HG03103 (cell line): ENCODE measurements around the gene GPR15LG.
A peak's percentile ranks its signal among the peaks of the same experiment; 100 is the strongest.
"Not testable (repeated sequence)": the region's sequence is repeated elsewhere in the genome, so short reads cannot be mapped to it uniquely, and the experiment has no call there.

Source experiments
- ATAC-seq: cut with Tn5 transposase; IDR thresholded peaks from one replicate; pipeline ENCODE4 v1.9.1; 2021; ENCODE audit warnings: low read depth; ENCODE audit not compliant: unreplicated experiment

GPR15LG gene

DNA sequence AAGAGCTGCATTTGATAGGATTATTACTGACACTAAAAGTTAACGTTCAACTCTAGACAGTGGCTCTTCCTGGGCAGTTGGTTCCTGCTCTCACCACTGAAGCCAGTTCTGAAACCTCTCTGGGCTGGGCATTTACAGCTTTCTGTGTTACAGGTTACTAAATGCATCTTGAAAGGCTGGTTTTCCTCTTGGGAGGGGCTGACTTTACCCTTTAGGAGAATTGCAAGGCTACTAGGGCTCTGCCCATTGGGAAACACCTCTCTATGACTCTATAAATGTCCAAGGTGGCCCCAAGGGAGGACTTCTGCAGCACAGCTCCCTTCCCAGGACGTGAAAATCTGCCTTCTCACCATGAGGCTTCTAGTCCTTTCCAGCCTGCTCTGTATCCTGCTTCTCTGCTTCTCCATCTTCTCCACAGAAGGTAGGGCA, at the start of gene GPR15LG:
GPR15LG (plus strand) TSS at position 301 of the 429 bp plus-strand sequence; CDS start at position 352, 51 bp downstream.
- no peak for ATAC-seq

DNA sequence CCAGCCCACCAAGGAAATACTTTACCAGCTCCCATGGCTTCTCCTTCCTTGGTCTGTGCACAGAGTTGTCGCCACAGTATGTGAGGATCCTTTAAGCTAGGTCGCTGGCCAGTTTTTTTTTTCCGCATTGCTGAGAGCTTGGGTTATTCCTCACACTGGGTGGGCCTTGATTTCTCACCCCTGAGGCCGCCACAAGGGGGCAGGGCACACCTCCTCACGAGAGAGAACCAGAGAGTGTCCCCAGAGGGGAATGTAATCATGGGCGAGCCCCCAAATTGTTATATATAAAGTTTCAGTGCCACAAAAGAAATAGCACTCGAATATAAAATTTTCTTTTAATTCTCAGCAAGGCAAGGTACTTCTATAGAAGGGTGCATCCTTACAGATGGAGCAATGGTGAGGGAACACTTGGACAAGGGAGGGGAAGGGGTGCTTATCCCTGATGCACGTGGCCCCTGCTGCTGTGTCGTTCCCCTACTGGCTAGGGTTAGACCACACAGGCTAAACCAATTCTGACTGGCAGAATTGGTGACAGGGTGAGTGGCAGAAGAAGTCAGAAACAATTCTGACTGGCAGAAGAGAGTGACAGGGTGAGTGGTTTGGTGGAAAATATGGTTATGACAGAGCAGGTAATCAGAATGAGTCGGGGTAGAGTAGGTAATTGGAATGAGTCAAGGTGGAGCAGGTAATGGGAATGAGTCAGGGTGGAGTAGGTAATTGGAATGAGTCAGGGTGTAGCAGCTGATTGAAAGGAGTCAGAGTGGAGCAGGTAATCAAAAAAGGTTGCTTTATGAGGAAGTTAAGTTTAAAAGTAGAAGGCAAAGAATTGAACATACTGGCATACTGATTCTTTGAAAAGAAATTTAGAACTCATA, 47.5 kb upstream of the GPR15LG start:
- ATAC-seq = not testable (repeated sequence)

DNA sequence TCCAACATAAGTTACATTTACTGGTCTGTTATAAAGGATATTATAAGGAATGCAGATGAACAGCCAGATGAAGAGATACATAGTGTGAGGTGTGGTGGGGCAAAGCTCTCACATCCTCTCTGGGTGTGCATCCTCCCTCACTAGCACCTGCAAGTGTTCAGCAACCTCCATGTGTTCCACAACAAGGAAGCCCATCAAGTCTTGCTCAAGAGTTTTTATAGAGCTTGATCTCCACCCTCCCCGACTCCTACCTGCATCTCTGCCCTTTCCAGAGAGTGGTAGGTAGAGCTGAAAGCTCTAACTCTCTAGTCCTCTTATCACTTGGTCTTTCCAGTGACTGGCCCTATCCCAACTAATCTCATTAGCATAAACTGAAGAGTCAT, 46.8 kb upstream of the GPR15LG start:
- no peak for ATAC-seq

DNA sequence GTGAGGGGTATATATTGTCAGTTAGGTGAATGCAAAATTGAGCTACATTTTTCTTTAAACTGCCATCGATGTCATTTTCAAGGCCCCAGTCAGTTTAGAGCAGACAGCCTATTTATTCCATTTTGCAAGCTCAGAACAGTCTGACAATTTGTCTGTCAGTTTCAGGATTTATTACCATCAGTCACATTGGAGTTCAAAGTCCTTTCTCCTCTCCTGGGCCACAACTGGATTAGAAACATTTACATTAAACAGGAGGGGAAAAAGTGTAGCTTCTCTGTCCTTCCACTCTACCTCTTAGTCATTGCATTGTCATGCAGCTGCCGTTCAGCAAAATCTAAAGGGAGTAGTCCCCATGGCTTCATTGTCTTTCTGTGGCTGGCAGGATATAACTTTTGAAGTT, 37.8 kb upstream of the GPR15LG start:
- ATAC-seq = no peak

DNA sequence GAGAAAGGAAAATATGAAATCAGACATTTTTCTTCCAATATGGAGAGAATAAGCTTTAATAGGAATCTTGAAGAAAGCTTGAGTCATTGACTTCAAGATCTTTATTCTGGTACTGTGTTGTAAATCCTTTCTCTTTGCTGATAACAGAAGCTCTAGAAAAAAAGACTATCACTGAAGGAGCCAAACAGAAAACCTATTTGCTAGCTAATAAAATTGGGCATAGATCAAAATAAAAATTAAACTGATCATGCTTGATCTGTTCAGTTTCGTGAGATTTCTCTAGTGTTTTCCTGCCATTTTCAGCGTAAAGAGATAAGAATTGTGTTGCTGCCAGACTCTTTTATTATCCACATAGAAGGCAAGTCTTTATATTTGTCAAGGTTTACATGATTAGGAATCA, 35.8 kb upstream of the GPR15LG start:
- ATAC-seq = no peak

DNA sequence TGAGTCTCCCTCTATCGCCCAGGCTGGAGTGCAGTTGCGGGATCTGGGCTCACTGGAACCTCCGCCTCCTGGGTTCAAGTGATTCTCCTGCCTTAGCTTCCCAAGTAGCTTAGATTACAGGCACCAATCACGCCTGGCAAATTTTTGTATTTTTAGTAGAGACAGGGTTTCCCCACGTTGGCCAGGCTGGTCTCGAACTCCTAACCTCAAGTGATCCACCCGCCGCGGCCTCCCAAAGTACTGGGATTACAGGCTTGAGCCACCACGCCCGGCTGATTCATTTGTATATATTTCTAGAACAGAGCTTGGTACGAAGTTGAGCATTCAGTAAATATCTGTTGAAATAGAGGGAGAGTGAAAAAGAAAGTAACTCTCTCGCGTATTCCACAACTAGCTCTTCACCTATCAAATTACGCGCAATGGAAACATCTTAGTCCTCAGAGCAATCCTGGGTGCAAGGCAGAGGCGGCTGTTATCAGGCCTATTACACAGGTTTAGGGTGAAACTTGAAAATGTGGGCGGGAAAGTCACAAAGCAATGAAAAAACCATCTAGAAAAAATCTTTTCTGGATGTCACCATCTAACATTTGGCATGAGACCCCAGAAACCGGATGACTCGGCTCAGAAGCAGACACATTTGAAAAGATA, 35.0 kb upstream of the GPR15LG start:
- no peak for ATAC-seq

DNA sequence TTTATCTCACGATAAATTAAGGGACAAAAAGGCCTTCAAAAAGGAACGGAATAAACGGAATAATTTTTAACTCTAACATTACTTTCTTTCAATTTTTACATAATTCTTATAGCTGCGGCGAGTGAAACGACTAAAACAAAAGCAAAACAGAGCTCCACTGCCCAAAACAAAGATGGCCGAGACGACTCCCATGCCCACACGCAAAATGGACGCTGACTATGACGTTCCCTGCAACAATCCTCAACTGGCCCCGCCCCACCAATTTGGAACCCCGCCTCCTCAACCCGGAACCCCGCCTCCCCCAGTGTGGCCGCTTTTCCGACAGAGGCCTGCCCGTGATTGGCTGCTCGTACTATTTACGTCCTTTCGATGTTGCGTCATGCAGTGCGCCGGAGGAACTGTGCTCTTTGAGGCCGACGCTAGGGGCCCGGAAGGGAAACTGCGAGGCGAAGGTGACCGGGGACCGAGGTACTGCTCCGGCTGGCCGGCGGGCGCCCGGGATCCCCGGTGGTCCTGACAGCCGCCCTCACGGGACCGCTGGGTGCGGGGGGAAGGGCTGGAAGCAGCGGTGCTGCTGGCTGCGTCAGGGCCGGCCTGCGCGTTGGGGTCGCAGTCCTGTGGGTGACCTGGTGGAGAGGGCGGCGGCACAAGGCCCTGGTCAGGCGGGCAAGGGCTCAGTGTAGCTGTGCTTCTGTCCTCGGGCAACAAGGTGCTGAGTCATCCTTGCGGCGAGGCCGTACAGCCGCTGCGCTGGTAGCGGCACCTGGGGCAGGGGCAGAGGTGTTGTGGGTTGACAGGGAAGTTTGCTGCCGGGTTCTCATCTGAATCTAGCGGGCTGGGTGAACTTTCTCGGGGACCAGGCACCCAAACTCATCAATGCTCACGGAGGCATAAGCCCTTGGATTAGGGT, 34.2 kb upstream of the GPR15LG start, which contains the start of gene GHITM:
GHITM (plus strand) TSS at position 384 of the 910 bp plus-strand sequence. CDS start 1,992 bp downstream, outside the sequence.
- ATAC-seq = peak; percentile 99

DNA sequence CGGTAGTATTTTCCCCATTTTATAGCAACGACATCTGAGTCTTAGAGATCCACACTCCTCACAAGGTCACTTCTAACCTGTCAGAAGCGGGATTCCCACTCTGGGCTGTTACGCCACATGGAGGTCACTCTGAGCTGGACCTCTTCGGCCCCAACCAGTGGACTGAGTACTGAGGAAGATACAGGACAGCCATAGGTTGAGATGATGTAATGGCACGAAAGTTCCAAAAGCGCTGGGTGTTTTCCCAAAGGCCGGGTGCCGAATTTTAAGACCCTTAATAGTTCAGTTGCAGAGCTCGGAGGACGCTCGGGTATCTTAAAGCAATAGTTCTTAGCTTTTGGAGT, 33.6 kb upstream of the GPR15LG start:
- ATAC-seq = no peak

DNA sequence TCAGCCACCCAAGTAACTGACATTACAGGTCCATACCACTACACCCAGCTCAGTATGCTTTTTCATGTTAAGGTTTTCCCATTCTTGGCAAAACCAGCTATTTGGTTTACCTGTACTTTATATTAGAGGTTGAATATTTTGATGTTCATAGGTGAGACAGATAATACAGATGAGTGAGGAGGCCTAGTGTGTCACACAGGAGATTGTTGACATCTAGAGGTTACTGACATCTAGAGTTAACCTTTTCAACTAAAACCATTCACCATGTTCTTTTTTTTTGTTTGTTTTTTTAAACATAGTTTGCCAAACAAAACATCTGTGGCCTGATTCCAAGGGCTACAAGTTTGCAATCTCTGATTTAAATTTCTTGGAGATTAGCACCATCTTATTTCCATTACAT, 26.3 kb upstream of the GPR15LG start:
- no peak for ATAC-seq

DNA sequence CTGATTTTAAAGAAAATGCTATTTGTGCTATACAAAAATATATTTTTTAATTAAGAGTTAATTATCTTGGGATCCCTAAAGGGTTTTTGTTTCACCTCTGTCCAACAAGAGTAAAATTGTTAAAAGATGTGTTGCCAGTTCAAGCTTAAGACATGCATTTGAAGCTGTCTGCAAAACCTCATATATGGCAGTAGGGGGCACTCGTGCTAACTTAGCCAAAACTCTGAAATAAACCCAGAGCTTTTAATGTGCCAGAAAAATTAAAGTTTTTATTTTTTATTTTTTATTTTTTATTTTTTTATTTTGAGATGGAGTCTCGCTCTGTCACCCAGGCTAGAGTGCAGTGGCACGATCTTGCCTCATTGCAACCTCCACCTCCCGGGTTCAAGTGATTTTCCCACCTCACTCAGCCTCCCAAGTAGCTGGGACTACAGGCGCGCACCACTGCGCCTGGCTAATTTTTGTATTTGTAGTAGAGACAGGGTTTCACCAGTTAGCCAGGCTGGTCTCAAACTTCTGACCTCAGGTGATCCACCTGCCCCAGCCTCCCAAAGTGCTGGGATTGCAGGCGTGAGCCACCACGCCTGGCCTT, 25.5 kb upstream of the GPR15LG start:
- peak; percentile 60 for ATAC-seq

DNA sequence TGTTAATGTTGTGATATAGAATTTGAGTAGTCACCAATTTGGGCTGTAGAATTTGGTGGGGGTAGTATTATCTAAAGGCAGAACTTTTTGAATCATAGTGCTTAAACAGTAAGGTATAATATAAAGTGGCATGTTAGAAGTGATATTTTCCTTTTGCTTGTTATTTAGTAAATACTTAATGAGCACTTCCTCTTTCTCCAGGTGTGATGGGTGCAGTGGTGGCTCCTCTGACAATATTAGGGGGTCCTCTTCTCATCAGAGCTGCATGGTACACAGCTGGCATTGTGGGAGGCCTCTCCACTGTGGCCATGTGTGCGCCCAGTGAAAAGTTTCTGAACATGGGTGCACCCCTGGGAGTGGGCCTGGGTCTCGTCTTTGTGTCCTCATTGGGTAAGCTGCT, 23.7 kb upstream of the GPR15LG start:
- ATAC-seq = no peak

DNA sequence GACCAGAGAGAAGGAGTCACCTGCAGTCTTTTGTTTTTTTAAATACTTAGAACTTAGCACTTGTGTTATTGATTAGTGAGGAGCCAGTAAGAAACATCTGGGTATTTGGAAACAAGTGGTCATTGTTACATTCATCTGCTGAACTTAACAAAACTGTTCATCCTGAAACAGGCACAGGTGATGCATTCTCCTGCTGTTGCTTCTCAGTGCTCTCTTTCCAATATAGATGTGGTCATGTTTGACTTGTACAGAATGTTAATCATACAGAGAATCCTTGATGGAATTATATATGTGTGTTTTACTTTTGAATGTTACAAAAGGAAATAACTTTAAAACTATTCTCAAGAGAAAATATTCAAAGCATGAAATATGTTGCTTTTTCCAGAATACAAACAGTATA, 20.8 kb upstream of the GPR15LG start:
- ATAC-seq = no peak

DNA sequence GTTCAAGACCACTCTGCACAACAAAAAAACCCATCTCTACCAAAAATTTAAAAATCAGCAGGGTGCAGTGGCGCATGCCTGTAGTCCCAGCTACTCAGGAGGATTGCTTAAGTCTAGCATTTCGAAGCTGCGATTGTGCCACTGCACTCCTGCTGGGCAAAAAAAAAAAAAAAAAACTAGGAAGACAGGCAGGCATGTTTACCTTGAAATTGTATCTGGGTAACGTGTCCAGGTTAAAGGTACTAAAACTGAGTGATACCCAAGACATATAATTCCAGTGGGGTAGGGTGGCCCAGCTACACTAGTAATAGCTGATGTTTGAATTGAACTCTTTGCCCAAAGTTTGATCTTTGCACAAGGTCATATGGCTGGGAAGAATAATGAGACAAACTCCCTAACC, 18.1 kb upstream of the GPR15LG start:
- ATAC-seq = no peak

DNA sequence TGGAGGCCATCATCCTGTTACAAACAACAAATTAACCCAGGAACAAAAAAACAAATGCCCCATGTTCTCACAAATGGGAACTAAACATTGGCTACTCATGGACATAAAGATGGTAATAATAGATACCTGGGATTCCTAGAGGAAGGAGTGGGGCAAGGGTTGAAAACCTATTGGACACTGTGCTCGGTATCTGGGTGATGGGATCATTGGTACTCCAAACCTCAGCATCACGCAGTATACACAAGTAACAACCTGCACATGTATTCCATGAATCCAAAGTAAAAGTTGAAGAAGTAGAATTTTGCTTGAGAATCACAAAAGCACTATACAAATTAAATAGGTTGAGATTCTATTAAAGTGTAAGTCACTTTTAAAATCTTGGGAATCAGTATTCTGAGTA, 17.6 kb upstream of the GPR15LG start:
- ATAC-seq = no peak

DNA sequence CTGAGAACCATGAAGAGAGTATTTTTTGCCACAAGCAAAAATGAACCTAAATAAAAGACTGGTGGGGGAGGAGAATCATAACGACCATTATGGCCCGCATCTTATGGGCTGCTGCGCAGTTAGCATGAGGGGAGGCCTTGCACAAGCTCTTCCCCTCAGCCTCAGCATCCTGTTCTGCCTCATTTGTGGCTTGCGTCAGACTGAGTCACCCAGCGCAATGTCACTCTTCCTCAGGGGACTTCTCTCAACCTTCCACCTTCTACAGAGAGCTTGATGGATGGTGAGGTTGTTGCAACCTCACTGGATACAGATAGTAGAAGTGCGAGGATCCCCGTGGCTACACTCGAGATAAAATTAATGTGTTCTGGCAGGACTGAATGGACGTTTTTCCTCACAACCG, 16.8 kb upstream of the GPR15LG start:
- peak; percentile 94 for ATAC-seq

DNA sequence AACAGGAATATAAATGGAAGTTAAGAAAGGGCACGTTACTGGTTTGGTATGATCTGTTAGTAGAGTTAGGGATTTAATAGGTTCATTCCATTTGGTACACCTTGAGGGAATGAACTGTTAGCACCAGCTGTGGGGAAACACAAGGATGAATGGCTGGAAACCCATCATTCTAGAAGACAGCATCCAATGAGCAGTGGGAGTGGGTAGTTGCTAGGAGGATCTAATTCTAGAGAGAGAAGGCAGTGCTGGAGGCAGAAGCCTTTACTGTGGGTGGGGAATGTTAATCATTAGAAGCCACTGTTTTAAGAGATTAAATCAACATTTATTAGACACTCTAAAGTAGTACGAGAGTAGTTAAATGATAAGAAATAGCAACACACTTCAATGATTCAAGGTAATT, 15.5 kb upstream of the GPR15LG start:
- ATAC-seq = no peak

DNA sequence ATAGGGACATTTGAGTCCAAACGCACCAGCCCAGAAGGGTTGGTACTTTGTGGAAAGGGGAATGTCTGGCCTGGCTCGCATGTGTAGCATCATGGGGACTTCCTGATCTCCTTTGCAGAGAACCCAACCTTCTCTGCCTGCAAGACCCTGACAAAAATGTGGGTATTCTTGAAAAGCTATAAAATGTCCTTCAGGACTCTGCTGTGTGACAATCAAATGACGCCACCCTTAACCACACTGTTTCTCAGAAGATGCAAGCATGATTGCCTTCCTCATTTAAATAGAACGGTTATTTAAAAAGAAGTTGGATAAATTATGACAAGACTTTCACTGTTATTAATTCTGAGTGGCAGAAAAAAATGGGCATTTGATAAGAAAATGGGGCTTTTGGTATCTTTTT, 15.1 kb upstream of the GPR15LG start:
- ATAC-seq = no peak

DNA sequence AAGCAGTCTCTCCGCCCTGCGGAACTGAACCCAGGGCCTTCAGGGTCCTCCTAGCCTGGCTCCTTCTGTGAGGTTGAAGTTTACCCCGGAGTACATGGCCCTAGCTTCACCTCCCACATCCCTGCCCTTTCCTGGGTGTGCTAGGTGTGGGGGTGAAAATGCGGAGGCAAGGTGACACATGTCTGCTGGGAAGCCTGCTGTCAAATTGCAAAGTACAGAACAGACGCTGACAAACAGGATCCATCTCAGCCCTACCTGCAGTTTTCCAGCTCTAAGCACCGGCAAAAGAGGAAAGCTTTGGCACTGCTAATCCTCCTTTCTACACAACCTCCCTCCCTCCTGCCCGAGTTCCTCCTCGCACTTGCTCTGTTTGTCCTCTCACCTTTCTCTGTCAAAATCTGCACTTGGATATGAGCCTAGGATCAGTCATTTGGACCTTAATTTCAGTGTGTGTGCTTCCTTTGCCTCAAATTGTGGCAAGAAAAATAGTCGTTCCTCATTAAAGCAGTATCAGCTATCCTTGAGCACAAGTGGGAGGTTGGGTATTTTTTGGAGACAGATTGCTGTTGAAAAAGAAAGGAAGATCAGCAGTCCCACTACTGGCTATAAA, 14.4 kb upstream of the GPR15LG start:
- no peak for ATAC-seq

DNA sequence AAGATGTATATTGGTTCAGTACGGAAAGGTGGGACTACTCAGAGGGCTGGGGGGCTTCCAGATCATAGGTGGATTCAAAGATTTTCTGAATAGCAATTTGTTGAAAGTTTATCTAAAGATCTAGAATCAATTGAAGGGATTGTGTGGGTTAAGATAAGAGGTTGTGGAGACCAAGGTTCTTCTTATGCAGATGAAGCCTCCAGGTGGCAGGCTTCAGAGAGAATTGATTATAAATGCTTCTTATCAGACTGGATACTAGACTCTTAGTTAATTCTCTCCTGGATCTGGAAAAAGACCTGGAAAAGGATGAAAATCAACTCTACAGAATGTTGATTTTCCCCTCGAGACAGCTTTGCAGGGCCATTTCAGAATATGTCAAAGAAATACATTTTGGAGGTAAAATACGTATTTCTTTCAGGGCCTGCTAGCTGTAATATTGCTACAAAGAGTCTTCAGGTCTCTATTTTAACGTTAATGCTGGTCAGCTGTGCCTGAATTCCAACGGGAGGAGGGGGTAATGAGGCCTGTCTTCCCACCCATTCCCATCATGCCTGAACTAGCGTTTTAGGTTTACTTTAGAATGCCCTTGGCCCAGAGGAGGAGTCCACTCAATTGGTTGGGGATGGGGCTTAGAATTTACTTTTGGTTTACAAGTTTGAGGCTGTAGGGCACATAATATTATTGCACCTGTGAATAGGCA, 12.8 kb upstream of the GPR15LG start:
- no peak for ATAC-seq

DNA sequence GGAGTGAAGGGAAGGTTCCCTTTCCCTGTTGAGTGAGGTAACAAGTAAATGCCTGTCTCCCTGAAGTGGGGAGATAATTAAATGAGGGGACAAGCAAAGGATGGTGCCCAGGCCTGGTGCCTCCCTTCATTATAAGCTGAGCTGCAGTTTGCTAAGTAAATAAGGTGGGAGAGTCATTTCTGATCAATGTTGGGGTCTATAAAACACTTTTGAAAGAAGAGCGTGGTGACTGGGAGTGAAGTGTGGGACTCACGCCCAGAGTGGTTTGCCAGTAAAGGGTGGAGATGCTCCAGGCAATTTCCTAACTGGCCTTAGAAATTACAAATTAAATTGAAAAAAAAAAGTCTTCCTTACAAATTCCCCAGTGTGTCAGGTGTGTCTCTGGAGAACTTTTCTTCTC, 9.6 kb upstream of the GPR15LG start:
- ATAC-seq = no peak
